GM21825 (cell line): ENCODE measurements around the gene GNB2.
"Not testable (repeated sequence)": the region's sequence is repeated elsewhere in the genome, so short reads cannot be mapped to it uniquely, and the experiment has no call there.

Experiments used
- ATAC-seq: cut with Tn5 transposase; IDR thresholded peaks from one replicate; pipeline ENCODE4 v1.9.1; 2021; ENCODE audit warnings: mild to moderate bottlenecking, moderate library complexity; ENCODE audit not compliant: unreplicated experiment

The GNB2 gene

GRCh38 chr7:100723732-100724275 is 50.3 kb downstream of the GNB2 start:
- no peak for ATAC-seq

DNA sequence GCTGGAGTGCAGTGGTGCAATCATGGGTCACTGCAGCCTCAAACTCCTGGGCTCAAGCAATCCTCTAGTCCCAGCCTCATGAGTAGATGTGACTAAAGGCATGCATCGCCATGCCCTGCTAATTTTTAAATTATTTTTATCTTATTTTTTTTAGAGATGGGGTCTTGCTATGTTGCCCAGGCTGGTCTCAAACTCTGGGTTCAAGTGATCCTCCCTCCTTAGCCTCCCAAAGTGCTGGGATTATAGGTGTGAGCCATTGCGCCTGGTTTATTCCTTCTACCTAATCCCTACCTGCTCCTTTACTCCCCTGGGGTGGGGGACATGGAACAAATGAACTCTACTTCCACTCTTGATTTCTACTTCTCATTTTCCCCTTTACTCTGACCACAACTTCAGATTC is 50.8 kb downstream of the GNB2 start:
- ATAC-seq, result not testable (repeated sequence)

GRCh38 chr7:100726996-100727761 is 53.6 kb downstream of the GNB2 start:
- no peak for ATAC-seq

GRCh38 chr7:100728196-100728595 is 54.7 kb downstream of the GNB2 start:
- no peak for ATAC-seq
